GM12878 (cell line): ENCODE measurements around the gene ANKRD30B. TPM values are rescaled to one million over a fixed set of nuclear protein-coding genes. Genes with fewer than 3 reads are reported as not detected.
"Not testable (repeated sequence)": the region's sequence is repeated elsewhere in the genome, so short reads cannot be mapped to it uniquely, and the experiment has no call there.

ENCODE experiments used
- ATAC-seq: fragments of 200-7000 bp; cut with Tn5 transposase; 3 replicates; pipeline ENCODE4 v1.9.1; 2020; ENCODE audit warnings: mild to moderate bottlenecking, moderate library complexity
- BruUV-seq: library from RNA; stranded (reverse); fragments of 400-500 nt; replicated peaks from 2 replicates; lab custom pipeline; 2021; lab: Mats Ljungman, UMichigan
- CTCF ChIA-PET: fragments of 300-600 bp; sonication (Branson Sonifier 250); formaldehyde crosslinking; extraction: SDS; loops from one replicate; lab custom pipeline; 2021; ENCODE audit warnings: inconsistent platforms; lab: Yijun Ruan, JAX
- POLR2A ChIA-PET: fragments of 350-600 bp; formaldehyde crosslinking; extraction: SDS; loops from one replicate; lab custom pipeline; 2021; ENCODE audit warnings: inconsistent platforms; lab: Charles Lee
- RAD21 ChIA-PET: fragments of 300-600 bp; sonication (Branson Sonifier 250); formaldehyde crosslinking; loops from one replicate; lab custom pipeline; 2023; ENCODE audit warnings: antibody characterized with exemption; ENCODE audit not compliant: unreplicated experiment; lab: Charles Lee
- SMC1A ChIA-PET: fragments of 300-600 bp; sonication (Branson Sonifier 250); formaldehyde crosslinking; loops from one replicate; lab custom pipeline; 2023; ENCODE audit not compliant: unreplicated experiment, uncharacterized antibody; lab: Charles Lee
- DNase-seq: peaks from one replicate; pipeline ENCODE4 v3.0.0-alpha.2; 2011; ENCODE audit warnings: low read depth, low spot score
- FAIRE-seq: peaks from 3 replicates; lab custom pipeline; 2011; peaks lifted over from hg19 to GRCh38; lab: Jason Lieb, UNC
- H2AFZ ChIP-seq: 2 replicates; pipeline ENCODE4 v1.6.0; 2011; ENCODE audit warnings: low read depth, low read length, control low read depth; ENCODE audit not compliant: control insufficient read depth
- H3K27ac ChIP-seq: 2 replicates; pipeline ENCODE4 v1.5.1; 2011; ENCODE audit warnings: control low read depth; ENCODE audit not compliant: control insufficient read depth, insufficient read depth
- H3K27me3 ChIP-seq, 2 experiments: replicated peaks in 1 of 2; 2 replicates each; pipeline versions ENCODE4 v1.6.0 to v1.6.1; 2011; ENCODE audit warnings: low read length in 1 of 2; ENCODE audit not compliant: control insufficient read depth in 2 of 2, insufficient read depth in 2 of 2
- H3K36me3 ChIP-seq, 2 experiments: 2 replicates each; pipeline ENCODE4 v1.5.1; 2011; ENCODE audit warnings: low read length in 1 of 2; ENCODE audit not compliant: control insufficient read depth in 2 of 2, insufficient read depth in 2 of 2
- H3K4me1 ChIP-seq: 2 replicates; pipeline ENCODE4 v1.6.1; 2011; ENCODE audit warnings: mild to moderate bottlenecking, low read length, moderate library complexity, mixed read lengths; ENCODE audit not compliant: control insufficient read depth, insufficient read depth
- H3K4me2 ChIP-seq: 2 replicates; pipeline ENCODE4 v1.6.0; 2011; ENCODE audit warnings: control low read depth; ENCODE audit not compliant: control insufficient read depth, insufficient read depth
- H3K4me3 ChIP-seq: fragments of 200-600 bp; sonication (generic); 2 replicates; pipeline ENCODE4 v1.5.1; 2016
- H3K79me2 ChIP-seq: 2 replicates; pipeline ENCODE4 v1.6.0; 2011; ENCODE audit warnings: low read length; ENCODE audit not compliant: control insufficient read depth, insufficient read depth
- H3K9ac ChIP-seq: 2 replicates; pipeline ENCODE4 v1.8.0; 2011; ENCODE audit warnings: low read length, control low read depth, mixed read lengths; ENCODE audit not compliant: control insufficient read depth, insufficient read depth
- H3K9me3 ChIP-seq: replicated peaks from 3 replicates; pipeline ENCODE4 v1.5.1; 2011; ENCODE audit warnings: mild to moderate bottlenecking, low read length; ENCODE audit not compliant: control insufficient read depth, insufficient read depth
- H4K20me1 ChIP-seq: 2 replicates; pipeline ENCODE4 v1.6.0; 2011; ENCODE audit not compliant: control insufficient read depth, insufficient read depth
- WGBS: methylation state at CpG from one replicate; pipeline ENCODE4 v1.1.6; 2016; ENCODE audit warnings: low lambda C conversion rate; ENCODE audit not compliant: insufficient replicate concordance, insufficient coverage; ENCODE audit errors: missing lambda C conversion rate; 5-methylcytosine and 5-hydroxymethylcytosine counted together
- in situ Hi-C: fragments of 300-500 bp; cut with MboI; formaldehyde crosslinking; loops from 9 replicates; pipeline ENCODE4 v1.14.3; 2018; ENCODE audit warnings: mixed read lengths
- intact Hi-C: fragments of 100-400 bp; cut with micrococcal nuclease; formaldehyde crosslinking; loops from one replicate; pipeline ENCODE4 v1.14.2; 2022; ENCODE audit not compliant: unreplicated experiment
- polyA plus RNA-seq, 11 experiments: library from polyadenylated mRNA; depleted of rRNA in 4 of 11; unstranded in 6 of 11; stranded (reverse) in 5 of 11; fragments of >200 nt; fragmentation: Nextera tagmentation in 4 of 11; fragmentation: Illumina TruSeq in 1 of 11; extraction: Ambion mirVana in 4 of 11; extraction: Trizol in 1 of 11; gene quantifications; 1 replicate in 1 of 11; 2 replicates in 10 of 11; pipeline versions ENCODE4 v1.2.1 to v1.2.3, GENCODE V29; 2011 to 2016; ENCODE audit warnings: inconsistent platforms in 2 of 11, missing spikeins in 2 of 11, low read depth in 1 of 11
- total RNA-seq, 4 experiments: library from RNA; depleted of rRNA in 3 of 4; stranded (reverse); fragments of >200 nt in 3 of 4; fragmentation: Illumina TruSeq in 1 of 4; extraction: Trizol in 1 of 4; gene quantifications; 2 replicates each; pipeline versions ENCODE4 v1.2.1 to v1.2.3, GENCODE V29; 2013 to 2021

Gene ANKRD30B
- total and polyA plus RNA-seq, 10 of the 15 experiments (the other 5 are each of a cell fraction or from before 2014, with no cell fraction given), result not detected

- RAD21 ChIA-PET, FAIRE-seq, POLR2A ChIA-PET, BruUV-seq, SMC1A ChIA-PET, H3K4me2 ChIP-seq, H3K4me1 ChIP-seq, CTCF ChIA-PET, H2AFZ ChIP-seq, H3K4me3 ChIP-seq, H3K27ac ChIP-seq, H3K79me2 ChIP-seq, ATAC-seq, H3K36me3 ChIP-seq, H4K20me1 ChIP-seq, H3K9me3 ChIP-seq, DNase-seq, intact Hi-C loops, H3K9ac ChIP-seq, H3K27me3 ChIP-seq: not testable (repeated sequence)
- WGBS, result 57% methylated on average over 4 of the region's 4 CpGs
- in situ Hi-C loops, result loop anchor here (25.0 kb wide), 1 partner anchor 94 kb away; no protein-coding TSS in a partner anchor
These were observed 120.0 kb downstream of the ANKRD30B start for GRCh38 chr18:14867988-14868387.

- in situ Hi-C loops, result loop anchor here (25.0 kb wide), 1 partner anchor 93 kb away; no protein-coding TSS in a partner anchor
- H3K36me3 ChIP-seq, RAD21 ChIA-PET, H3K27me3 ChIP-seq, H3K9me3 ChIP-seq, H3K4me2 ChIP-seq, H3K9ac ChIP-seq, H3K79me2 ChIP-seq, H3K27ac ChIP-seq, H3K4me3 ChIP-seq, POLR2A ChIA-PET, DNase-seq, CTCF ChIA-PET, ATAC-seq, H3K4me1 ChIP-seq, H4K20me1 ChIP-seq, BruUV-seq, FAIRE-seq, SMC1A ChIA-PET, intact Hi-C loops, H2AFZ ChIP-seq: not testable (repeated sequence)
- WGBS, result 97% methylated on average over 3 of the region's 4 CpGs
These were observed 120.9 kb downstream of the ANKRD30B start for GRCh38 chr18:14868825-14869224.

GRCh38 chr18:14878826-14879225, 130.9 kb downstream of the ANKRD30B start:
- H3K9ac ChIP-seq, H3K4me1 ChIP-seq, H3K27ac ChIP-seq, in situ Hi-C loops, FAIRE-seq, H3K4me2 ChIP-seq, DNase-seq, H3K36me3 ChIP-seq, ATAC-seq, H3K4me3 ChIP-seq, POLR2A ChIA-PET, intact Hi-C loops, SMC1A ChIA-PET, H2AFZ ChIP-seq, H3K9me3 ChIP-seq, H3K79me2 ChIP-seq, H3K27me3 ChIP-seq, CTCF ChIA-PET, BruUV-seq, H4K20me1 ChIP-seq, RAD21 ChIA-PET: not testable (repeated sequence)
- WGBS, result 46% methylated on average over 12 of the region's 14 CpGs
